GM18526 (cell line): Measurements from ENCODE around the gene PCMT1.
A peak's percentile ranks its signal among the peaks of the same experiment; 100 is the strongest.

Experiments used
- POLR2A ChIP-seq: IDR thresholded peaks from 3 replicates; pipeline ENCODE4 v1.6.1; 2011; ENCODE audit not compliant: insufficient read length; ENCODE audit errors: extremely low read depth

Gene PCMT1

DNA sequence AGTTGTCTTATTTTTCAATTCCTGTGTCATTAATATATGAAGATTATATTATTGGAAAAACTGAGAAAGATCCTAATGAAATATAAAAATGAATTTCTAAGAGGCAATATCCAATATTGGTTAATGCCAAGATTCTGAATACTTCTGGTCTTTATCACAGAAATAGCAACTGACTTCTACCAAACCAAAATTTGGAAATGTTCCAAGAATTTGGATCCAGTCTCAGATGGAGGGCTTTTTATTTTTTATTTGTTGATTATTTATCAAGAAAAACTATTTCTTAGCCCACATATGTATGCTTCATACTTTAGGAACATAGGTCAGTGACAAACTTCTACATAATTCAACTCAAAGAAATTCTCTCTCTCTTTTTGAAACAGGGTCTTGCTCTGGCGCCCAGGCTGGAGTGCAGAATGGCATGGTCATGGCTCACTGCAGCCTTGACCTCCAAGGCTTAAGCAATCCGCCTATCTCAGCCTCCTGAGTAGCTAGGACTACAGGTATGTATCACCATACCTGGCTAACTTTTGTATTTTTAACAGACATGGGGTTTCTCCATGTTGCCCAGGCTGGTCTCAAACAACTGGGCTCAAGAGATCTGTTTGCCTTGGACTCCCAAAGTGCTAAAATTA is 16.3 kb upstream of the PCMT1 start:
- no peak for TF ChIP-seq POLR2A

DNA sequence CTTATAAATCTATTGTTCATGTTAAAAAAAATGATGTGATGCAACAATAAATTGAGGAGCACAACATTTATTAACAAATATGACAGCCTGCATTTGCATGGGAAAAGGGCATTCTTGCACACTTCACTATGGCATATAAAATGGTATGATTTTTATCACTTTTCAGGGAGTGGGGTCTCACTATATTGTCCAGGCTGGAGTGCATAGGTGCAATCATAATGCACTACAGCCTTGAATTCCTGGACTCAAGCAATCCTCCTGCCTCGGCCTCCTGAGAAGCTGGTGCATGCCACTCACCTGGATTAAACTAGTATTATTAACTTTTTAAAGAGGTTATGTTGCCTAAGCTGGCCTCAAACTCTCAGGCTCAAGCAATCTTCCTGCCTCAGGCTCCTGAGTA is 14.6 kb upstream of the PCMT1 start:
- TF ChIP-seq POLR2A: no peak

DNA sequence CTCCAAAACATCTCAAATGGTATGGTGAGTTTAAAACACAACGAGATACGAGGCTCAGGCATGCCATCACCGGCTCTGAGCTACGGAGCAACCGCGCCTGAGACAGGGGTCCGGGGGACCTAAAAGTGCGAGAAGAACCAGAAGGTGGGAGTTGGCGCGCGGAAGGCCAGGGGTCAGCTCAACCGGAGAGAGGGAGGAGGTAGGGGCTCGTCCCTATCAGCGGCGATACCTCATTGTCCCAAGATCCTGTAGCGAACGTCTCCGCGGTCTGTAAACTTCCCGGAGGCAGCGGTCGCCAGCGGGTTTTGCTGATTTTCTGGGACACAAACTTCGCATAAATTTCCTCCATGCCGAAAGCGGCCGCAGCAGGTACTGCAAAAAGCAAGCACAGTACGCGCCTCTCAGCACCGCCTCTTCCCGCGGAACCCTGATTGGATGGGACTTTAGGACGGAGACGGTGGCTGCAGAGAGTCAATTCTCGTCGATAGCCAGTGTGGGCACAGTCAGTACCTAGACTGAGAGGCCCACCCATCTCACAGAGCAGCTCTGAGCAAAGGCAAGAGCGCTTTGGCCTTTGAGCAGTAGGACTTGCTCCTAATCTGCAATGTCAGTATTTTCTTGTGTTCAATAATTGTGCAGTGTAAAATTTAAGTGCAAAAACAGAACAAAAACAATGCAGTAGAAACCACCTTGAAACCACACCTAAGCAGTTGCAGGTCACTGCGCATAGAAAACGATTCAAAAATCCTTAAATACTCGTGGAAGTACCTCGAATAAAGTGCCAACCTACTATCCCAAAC is 3.2 kb upstream of the PCMT1 start, which contains the start of gene NUP43:
Gene NUP43 (minus strand): TSS at position 383 of the 800 bp plus-strand sequence. CDS start 34 bp downstream, at position 349.
- peak; percentile 66 for TF ChIP-seq POLR2A

GRCh38 chr6:149750136-149750609 is 632 bp downstream of the PCMT1 start:
- no peak for TF ChIP-seq POLR2A

DNA sequence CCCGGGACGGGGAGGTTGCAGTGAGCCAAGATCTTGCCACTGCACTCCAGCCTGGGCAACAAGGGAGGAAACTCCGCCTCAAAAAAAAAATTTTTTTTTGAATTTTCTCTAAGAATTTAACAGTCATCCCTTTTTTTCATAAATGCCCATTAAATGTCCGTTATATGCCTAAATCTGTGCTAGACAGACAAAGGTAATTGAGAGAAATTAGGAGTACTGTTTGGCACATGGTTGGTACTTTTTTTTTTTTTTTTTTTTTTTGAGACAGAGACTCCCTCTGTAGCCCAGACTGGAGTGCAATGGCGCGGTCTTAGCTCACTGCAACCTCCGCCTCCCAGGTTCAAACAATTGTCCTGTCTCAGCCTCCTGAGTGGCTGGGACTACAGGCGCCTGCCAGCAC is 1.7 kb downstream of the PCMT1 start:
- TF ChIP-seq POLR2A: no peak

GRCh38 chr6:149752600-149753373 is 3.2 kb downstream of the PCMT1 start:
- TF ChIP-seq POLR2A: no peak

DNA sequence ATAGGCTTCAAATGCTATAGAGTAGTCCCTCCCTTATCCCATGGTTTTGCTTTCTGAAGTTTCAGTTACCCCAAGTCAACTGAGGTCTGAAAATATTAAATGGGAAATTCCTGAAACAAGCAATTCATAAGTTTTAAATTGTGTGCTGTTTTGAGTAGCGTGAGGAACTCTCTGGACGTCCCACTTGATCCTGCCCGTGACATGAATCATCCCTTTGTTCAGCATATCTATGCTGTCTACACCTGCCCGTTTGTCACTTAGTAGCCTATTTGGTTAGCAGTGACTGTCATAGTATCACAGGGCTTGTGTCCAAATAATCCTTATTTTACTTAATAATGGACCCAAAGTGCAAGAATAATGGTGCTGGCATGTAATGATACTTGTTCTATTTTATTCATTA is 5.0 kb downstream of the PCMT1 start:
- no peak for TF ChIP-seq POLR2A

- TF ChIP-seq POLR2A: no peak
Observed at GRCh38 chr6:149755300-149756260, 6.0 kb downstream of the PCMT1 start.

- no peak for TF ChIP-seq POLR2A
Observed at GRCh38 chr6:149756261-149756636, 6.7 kb downstream of the PCMT1 start.

DNA sequence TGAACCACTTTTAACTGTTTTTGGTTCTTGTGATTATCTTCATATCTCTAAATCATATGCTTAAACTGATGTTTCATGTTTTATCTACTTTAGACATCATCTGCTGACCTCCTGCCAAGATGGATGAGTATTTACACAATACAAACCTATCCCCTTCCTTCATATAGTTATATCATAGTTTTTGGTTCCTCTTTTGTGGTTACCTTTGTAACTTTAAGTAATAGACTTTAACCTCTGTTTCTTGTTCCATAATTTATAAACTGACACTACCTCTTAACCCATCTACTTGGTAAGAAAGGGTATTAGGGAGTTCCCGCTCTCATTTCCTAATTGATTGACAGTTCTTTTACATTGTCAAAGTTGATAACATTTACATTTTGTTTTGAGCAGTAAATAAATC is 11.9 kb downstream of the PCMT1 start:
- TF ChIP-seq POLR2A: no peak

GRCh38 chr6:149763866-149764265 is 14.3 kb downstream of the PCMT1 start:
- TF ChIP-seq POLR2A: no peak

GRCh38 chr6:149766156-149766769 is 16.7 kb downstream of the PCMT1 start:
- TF ChIP-seq POLR2A: no peak

GRCh38 chr6:149769676-149770075 is 20.1 kb downstream of the PCMT1 start:
- TF ChIP-seq POLR2A: no peak

GRCh38 chr6:149771185-149771584 is 21.6 kb downstream of the PCMT1 start:
- TF ChIP-seq POLR2A: no peak
